CD4-positive, CD25-positive, alpha-beta regulatory T cell (primary cell): ENCODE data around the gene CSTB. TPM values are rescaled to one million over a fixed set of nuclear protein-coding genes. Genes with fewer than 3 reads are reported as not detected.
A peak's percentile ranks its signal among the peaks of the same experiment; 100 is the strongest.

Source experiments
- ATAC-seq, 2 donors: fragments of 150-1000 bp; cut with Tn5 transposase; one replicate each; pipeline ENCODE4 v1.10.0; 2021; ENCODE audit warnings: low read depth in 2 of 2, moderate number of reproducible peaks in 2 of 2, moderate library complexity in 1 of 2
- DNase-seq, 3 donors: peaks; one replicate each; pipeline versions ENCODE4 v3.0.0 to v3.0.0-alpha.2; 2012 to 2022; ENCODE audit warnings: mixed read lengths in 1 of 3
- H3K27ac ChIP-seq: one replicate; pipeline ENCODE4 v1.7.0; 2013; ENCODE audit warnings: mild to moderate bottlenecking, low read length; ENCODE audit not compliant: insufficient read depth, poor library complexity, severe bottlenecking
- H3K27me3 ChIP-seq: one replicate; pipeline ENCODE4 v1.7.0; 2013; ENCODE audit warnings: low read length; ENCODE audit not compliant: control insufficient read depth, insufficient read depth
- H3K36me3 ChIP-seq: one replicate; pipeline ENCODE4 v1.7.0; 2013; ENCODE audit warnings: mild to moderate bottlenecking, low read length, moderate library complexity; ENCODE audit not compliant: control insufficient read depth, insufficient read depth
- H3K4me1 ChIP-seq: 2 replicates; pipeline ENCODE4 v1.7.0; 2013; ENCODE audit warnings: mild to moderate bottlenecking, low read length; ENCODE audit not compliant: insufficient read depth, control insufficient read depth, poor library complexity, severe bottlenecking
- H3K4me3 ChIP-seq: one replicate; pipeline ENCODE4 v1.7.0; 2013; ENCODE audit warnings: low read depth, mild to moderate bottlenecking, low read length, moderate library complexity
- H3K9me3 ChIP-seq, 2 experiments: 1 replicate in 1 of 2; 2 replicates in 1 of 2; pipeline ENCODE4 v1.7.0; 2013; ENCODE audit warnings: low read length in 2 of 2, mild to moderate bottlenecking in 1 of 2, moderate library complexity in 1 of 2; ENCODE audit not compliant: control insufficient read depth in 2 of 2
- H3K27ac Mint-ChIP-seq, 3 donors: one replicate each; pipeline ENCODE4 v1.8.0; 2020 to 2022; ENCODE audit warnings: mild to moderate bottlenecking in 3 of 3, mixed read lengths in 3 of 3, moderate library complexity in 2 of 3
- H3K27me3 Mint-ChIP-seq: one replicate; pipeline ENCODE4 v1.8.0; 2022; ENCODE audit warnings: mild to moderate bottlenecking, mixed read lengths
- H3K36me3 Mint-ChIP-seq: one replicate; pipeline ENCODE4 v1.8.0; 2020; ENCODE audit warnings: mixed read lengths
- H3K4me1 Mint-ChIP-seq, 4 donors: one replicate each; pipeline ENCODE4 v1.8.0; 2020 to 2022; ENCODE audit warnings: mixed read lengths in 4 of 4, mild to moderate bottlenecking in 1 of 4
- H3K4me3 Mint-ChIP-seq, 4 donors: one replicate each; pipeline ENCODE4 v1.8.0; 2020 to 2022; ENCODE audit warnings: mild to moderate bottlenecking in 4 of 4, mixed read lengths in 4 of 4, moderate library complexity in 3 of 4
- H3K9me3 Mint-ChIP-seq, 7 donors: one replicate each; pipeline ENCODE4 v1.8.0; 2020 to 2022; ENCODE audit warnings: mixed read lengths in 7 of 7, mild to moderate bottlenecking in 3 of 7, moderate library complexity in 2 of 7
- polyA plus RNA-seq, 4 donors: library from polyadenylated mRNA; unstranded; fragments of 300-500 nt; fragmentation: Illumina TruSeq; gene quantifications; one replicate each; pipeline ENCODE4 v1.2.3, GENCODE V29; 2021
- total RNA-seq: library from RNA; stranded (reverse); gene quantifications from one replicate; pipeline ENCODE4 v1.2.3, GENCODE V29; 2022

Gene CSTB
- total and polyA plus RNA-seq, 5 donors from 2014 or later: 24.5 to 138 (median 84.2) TPM

DNA sequence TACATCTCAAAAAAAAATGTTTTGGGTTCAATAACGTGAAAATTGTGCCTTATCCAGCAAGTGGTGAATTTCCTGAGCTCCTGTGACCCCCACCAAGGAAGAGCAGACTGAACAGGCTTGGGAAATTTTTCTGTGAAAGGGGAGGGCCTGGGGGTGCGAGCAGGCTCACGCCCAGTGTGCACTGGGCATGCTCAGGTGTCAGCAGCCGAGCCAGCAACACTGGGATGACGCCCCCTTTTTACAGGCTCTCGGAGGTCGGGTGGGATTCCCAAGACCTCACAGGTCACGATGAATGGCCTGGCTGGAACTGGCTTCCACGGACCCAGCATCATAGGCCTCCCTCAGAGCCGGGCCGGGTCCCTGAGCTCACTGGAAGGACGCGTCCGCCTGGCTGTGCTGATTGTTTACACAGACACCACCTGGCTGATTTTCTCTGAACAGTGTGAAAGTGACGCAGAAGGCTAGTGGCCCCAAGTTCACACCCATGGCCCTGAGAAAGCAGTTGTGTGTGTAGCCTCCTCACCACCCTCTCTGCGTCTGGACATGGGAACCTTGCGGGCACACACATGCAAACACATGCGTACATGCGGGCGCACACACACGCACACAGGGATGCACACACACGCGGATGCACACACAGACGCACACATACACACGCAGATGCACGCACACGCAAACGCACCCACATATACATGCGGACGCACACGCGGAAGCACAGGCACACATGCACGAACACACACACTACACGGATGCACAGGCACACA, 9.2 kb downstream of the CSTB start:
- Histone ChIP-seq H3K27ac (no peak overlapping the region), H3K9me3 (no peaks in the 10 kb centered on the region), H3K27me3 (no peaks in the 10 kb centered on the region), H3K4me3 (no peak overlapping the region), H3K4me1 (no peaks in the 10 kb centered on the region), H3K36me3 (no peaks in the 10 kb centered on the region)
- H3K9me3 Mint-ChIP-seq: peaks cover 0 to 2% (median 0%) of the 10 kb centered on the region in 7 donors
- DNase-seq: no peak
- H3K27ac Mint-ChIP-seq: no peak overlapping the region
- no peaks in the 10 kb centered on the region for H3K27me3 Mint-ChIP-seq
- H3K4me3 Mint-ChIP-seq: no peak overlapping the region
- no peaks in the 10 kb centered on the region for H3K4me1 Mint-ChIP-seq
- no peak for ATAC-seq
- peaks cover 5% of the 10 kb centered on the region for H3K36me3 Mint-ChIP-seq

DNA sequence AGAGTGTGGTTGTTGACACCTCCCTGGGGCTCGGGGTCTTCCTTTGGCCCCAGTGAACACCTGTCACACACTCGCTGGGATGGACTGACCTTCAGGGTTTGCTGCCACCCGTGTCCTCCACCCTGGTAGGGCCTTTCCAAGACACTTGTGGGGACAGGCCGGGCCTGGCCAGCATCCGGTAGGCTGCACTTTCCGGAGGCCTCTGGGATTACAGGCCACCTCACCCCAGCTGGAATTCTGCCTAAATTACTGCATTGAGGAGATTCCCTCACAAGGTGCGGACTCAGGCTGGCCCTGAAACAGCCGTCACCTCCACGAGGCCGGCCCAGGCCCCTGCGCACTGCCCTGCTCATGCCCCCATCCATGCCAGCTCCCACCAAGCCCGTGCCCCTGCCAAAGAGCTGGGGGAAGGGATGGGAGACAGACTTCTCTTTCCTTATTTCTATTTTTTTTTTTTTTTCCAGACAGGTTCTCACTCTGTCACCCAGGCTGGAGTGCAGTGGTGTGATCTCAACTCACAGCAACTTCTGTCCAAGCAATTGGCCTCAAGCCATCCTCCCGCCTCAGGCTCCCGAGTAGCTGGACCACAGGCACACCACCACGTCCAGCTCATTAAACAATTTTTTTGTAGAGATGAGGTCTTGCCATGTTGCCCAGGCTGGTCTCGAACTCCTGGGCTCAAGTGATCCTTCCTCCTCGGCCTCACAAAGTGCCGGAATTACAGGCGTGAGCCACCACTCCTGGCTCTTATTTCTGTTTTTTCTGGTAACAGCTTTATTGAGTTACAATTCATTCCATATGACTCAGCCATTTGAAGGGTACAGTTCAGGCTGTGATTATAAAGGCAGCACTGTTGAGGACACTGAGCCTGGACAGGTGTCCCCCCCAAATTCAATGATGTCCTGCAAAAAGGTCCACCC, 11.3 kb downstream of the CSTB start:
- DNase-seq (no peak), ATAC-seq (no peak)
- Histone ChIP-seq H3K4me3 (no peak overlapping the region), H3K4me1 (no peaks in the 10 kb centered on the region), H3K9me3 (no peaks in the 10 kb centered on the region), H3K36me3 (no peaks in the 10 kb centered on the region), H3K27ac (no peak overlapping the region), H3K27me3 (no peaks in the 10 kb centered on the region)
- no peaks in the 10 kb centered on the region for H3K27me3 Mint-ChIP-seq
- no peak overlapping the region for H3K4me3 Mint-ChIP-seq
- H3K4me1 Mint-ChIP-seq: no peaks in the 10 kb centered on the region
- no peak overlapping the region for H3K27ac Mint-ChIP-seq
- H3K36me3 Mint-ChIP-seq: peaks cover 5% of the 10 kb centered on the region
- H3K9me3 Mint-ChIP-seq: peaks cover 0 to 2% (median 0%) of the 10 kb centered on the region in 7 donors

DNA sequence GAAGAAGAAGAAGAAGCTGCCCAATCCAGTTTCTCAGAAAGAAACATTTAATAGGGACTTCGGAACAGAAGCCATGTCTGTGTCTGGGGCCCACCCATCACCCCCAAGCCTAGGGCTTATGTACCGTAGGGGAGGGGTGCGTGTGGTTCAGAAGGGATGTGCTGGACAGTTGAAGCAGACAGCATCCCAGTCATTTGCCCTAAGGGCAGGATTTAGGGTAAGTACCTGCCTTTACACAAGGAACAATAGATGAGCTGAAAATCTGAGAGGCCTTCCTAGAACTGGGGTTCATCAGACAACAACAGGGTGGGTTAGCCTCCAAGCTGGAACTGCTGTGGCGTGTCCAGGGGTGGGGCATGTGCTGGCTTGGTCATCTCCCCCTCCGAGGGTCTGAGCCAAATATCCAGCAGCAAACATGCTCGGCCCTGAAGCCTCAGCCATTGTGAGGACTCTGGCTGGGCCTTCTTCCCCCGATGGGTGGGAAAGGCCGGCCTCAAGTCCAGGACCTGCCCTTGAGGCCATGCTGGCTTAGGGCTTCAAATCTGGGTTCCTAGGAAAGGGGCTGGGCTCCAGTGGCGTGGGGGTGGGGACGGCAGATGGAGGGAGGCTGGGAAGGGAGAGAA, 12.1 kb downstream of the CSTB start:
- no peak for DNase-seq
- H3K27me3 Mint-ChIP-seq: no peaks in the 10 kb centered on the region
- peaks cover 0 to 2% (median 0%) of the 10 kb centered on the region in 7 donors for H3K9me3 Mint-ChIP-seq
- no peak overlapping the region for H3K4me3 Mint-ChIP-seq
- Histone ChIP-seq H3K9me3 (no peaks in the 10 kb centered on the region), H3K27ac (no peak overlapping the region), H3K4me1 (no peaks in the 10 kb centered on the region), H3K36me3 (no peaks in the 10 kb centered on the region), H3K27me3 (no peaks in the 10 kb centered on the region), H3K4me3 (no peak overlapping the region)
- ATAC-seq: no peak
- peak overlapping the region in 1 of 3 donors; percentile 26 for H3K27ac Mint-ChIP-seq
- no peaks in the 10 kb centered on the region for H3K4me1 Mint-ChIP-seq
- H3K36me3 Mint-ChIP-seq: peaks cover 5% of the 10 kb centered on the region

DNA sequence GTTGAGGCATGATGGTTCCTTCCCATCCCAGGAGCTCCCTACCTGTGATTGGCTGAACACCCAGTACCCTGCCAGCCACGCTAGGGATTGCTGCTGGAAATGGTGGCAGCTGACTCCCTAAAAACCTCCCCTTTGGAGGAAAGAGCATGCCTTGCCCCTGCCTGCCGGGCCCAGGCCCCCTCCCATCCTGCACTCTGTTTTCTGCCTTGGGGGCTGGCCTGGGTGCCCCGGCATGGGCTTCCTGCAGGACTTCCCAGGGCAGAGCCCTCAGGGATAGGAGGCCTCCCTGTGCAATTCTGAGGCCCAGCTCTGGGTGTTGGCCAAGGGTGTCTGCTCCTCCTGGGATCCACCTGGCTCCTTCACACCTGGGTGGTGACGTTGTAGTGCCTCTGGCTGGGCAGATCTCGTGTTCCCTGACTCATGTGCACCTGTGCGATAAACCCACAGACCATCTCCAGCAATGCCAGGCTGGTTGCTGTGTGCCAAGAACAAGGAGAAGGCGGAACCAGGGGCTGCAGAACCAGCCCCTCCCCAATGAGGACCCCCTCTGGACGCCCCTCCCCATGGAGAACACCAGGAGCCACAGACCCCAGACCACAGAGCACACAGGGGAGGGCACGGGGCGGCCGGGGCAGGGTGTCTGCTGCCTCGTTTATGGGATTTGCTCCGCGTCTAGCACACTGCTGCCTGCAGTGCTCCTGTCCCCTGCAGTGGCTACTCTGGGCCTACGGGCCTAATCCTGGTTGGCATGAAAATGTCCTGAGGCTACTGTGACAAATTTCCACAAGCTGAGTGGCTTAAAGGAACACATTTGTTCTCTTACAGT, 13.6 kb downstream of the CSTB start:
- H3K27ac Mint-ChIP-seq: peak overlapping the region in 1 of 3 donors; percentile 11

DNA sequence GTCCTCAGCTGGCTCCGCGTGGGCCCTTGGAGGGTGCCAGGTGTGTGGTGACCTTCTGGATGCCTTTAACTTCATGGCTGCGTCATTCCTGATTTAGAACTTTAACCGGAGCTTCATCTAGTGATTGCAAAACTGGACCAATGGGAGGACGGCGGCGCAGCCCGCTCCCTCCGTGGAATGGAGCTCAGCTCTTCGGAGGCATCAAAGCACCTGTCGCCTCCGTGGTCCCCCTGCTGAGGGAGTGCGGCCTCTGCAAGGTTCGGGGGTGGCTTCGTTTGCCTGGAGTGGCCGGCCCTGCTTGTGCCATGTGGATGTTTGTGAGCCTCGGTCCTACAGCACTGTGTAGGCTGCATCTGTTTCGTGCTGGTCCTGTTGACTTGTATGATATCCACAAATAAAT, 14.2 kb downstream of the CSTB start:
- no peaks in the 10 kb centered on the region for H3K9me3 ChIP-seq
- H3K36me3 ChIP-seq: peaks cover 4% of the 10 kb centered on the region
- H3K36me3 Mint-ChIP-seq: peaks cover 8% of the 10 kb centered on the region
- no peak overlapping the region for H3K4me3 Mint-ChIP-seq
- H3K4me1 ChIP-seq: no peaks in the 10 kb centered on the region
- no peaks in the 10 kb centered on the region for H3K9me3 Mint-ChIP-seq
- ATAC-seq (no peak), DNase-seq (no peak)
- H3K27me3 ChIP-seq: no peaks in the 10 kb centered on the region
- no peak overlapping the region for H3K27ac Mint-ChIP-seq
- H3K4me1 Mint-ChIP-seq: no peaks in the 10 kb centered on the region
- H3K27ac ChIP-seq: no peak overlapping the region
- H3K4me3 ChIP-seq: no peak overlapping the region
- H3K27me3 Mint-ChIP-seq: no peaks in the 10 kb centered on the region

More for the DNA sequence above, 13.6 kb downstream of the CSTB start:
- H3K4me1 ChIP-seq: no peaks in the 10 kb centered on the region
- H3K27me3 Mint-ChIP-seq: no peaks in the 10 kb centered on the region
- H3K9me3 Mint-ChIP-seq: no peaks in the 10 kb centered on the region
- no peaks in the 10 kb centered on the region for H3K4me1 Mint-ChIP-seq
- H3K27me3 ChIP-seq: no peaks in the 10 kb centered on the region
- no peak overlapping the region for H3K4me3 Mint-ChIP-seq
- no peaks in the 10 kb centered on the region for H3K9me3 ChIP-seq
- H3K36me3 Mint-ChIP-seq: peaks cover 8% of the 10 kb centered on the region
- DNase-seq (no peak), ATAC-seq (no peak)
- peaks cover 4% of the 10 kb centered on the region for H3K36me3 ChIP-seq
- H3K27ac ChIP-seq: no peak overlapping the region
- no peak overlapping the region for H3K4me3 ChIP-seq

DNA sequence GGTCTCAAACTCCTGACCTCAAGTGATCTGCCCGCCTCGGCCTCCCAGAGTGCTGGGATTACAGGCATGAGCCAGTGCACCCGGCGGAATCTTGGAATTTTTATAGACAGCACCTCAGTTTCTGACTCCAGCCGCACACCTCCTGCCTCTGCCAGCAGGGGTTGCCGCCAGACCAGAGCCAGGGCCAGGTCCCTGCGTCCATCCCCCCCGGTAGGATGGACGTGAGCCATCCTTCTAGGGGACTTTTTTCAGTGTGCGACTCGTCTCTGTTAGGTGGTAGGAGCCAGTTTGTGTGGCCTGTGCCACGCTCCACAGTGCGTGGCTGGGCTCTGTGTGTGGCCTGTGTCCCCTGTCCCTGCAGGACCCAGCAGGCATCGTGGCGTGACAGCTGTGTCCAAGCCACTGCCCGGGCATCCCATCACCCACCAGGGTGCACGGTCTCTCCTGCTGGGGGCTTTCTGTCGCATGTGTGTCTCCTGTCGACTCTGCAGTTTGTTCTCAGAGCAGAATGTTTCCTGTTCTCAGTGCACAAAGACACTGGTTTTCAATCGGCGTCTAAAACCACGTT, 15.6 kb downstream of the CSTB start:
- Mint-ChIP-seq H3K27ac (no peak overlapping the region), H3K27me3 (no peaks in the 10 kb centered on the region), H3K4me3 (no peak overlapping the region), H3K9me3 (no peaks in the 10 kb centered on the region), H3K36me3 (peaks cover 8% of the 10 kb centered on the region), H3K4me1 (no peaks in the 10 kb centered on the region)
- Histone ChIP-seq H3K36me3 (peaks cover 17% of the 10 kb centered on the region), H3K9me3 (no peaks in the 10 kb centered on the region), H3K27me3 (no peaks in the 10 kb centered on the region), H3K4me1 (no peaks in the 10 kb centered on the region), H3K27ac (no peak overlapping the region), H3K4me3 (no peak overlapping the region)
- no peak for DNase-seq
- ATAC-seq: no peak

DNA sequence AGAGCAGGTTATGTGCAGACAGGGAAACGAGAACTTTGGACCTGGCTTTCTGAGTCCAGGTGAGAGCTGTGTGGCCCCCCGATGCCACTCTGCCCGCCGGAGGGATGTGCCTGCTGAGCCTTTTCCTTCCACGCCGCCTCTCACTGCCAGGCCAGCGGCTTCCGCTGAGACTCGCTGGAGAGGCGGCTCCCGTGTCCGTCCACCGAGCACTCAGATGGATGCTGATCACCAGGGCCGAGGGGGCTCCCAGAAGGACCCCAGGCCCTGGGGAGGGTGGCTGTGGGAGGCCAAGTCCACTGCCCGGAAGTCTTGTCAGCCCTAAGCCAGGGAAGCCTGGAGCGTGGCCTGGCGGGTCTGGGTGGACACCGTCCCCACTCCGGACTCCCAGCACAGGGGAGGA, 16.5 kb downstream of the CSTB start:
- no peak for ATAC-seq
- Mint-ChIP-seq H3K9me3 (no peaks in the 10 kb centered on the region), H3K4me1 (no peaks in the 10 kb centered on the region), H3K27ac (no peak overlapping the region), H3K4me3 (no peak overlapping the region), H3K27me3 (no peaks in the 10 kb centered on the region), H3K36me3 (peaks cover 8% of the 10 kb centered on the region)
- no peak for DNase-seq
- no peaks in the 10 kb centered on the region for H3K27me3 ChIP-seq
- no peak overlapping the region for H3K4me3 ChIP-seq
- no peak overlapping the region for H3K27ac ChIP-seq
- H3K4me1 ChIP-seq: no peaks in the 10 kb centered on the region
- H3K9me3 ChIP-seq: no peaks in the 10 kb centered on the region
- H3K36me3 ChIP-seq: peaks cover 23% of the 10 kb centered on the region
